ENCODE results near the gene IL1F10. TPM values are rescaled to one million over a fixed set of nuclear protein-coding genes. Genes with fewer than 3 reads are reported as not detected.

Gene IL1F10
- total and polyA plus RNA-seq, 2 of the 13 experiments (the other 11 are each of a cell fraction or from before 2014, with no cell fraction given): not detected

DNA sequence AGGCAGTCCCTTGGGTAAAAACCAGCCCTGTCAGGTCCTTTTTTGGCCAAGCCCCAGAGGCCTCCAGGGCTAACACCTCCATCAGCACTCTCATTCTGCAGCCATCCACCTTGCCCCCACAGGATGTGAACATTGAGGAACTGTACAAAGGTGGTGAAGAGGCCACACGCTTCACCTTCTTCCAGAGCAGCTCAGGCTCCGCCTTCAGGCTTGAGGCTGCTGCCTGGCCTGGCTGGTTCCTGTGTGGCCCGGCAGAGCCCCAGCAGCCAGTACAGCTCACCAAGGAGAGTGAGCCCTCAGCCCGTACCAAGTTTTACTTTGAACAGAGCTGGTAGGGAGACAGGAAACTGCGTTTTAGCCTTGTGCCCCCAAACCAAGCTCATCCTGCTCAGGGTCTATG is 7.3 kb downstream of the IL1F10 start (continued):
- no peak for TF ChIP-seq TBP (CRISPR knock-in tag; IDR thresholded peaks at IDR 0.05)
- TF ChIP-seq, protein P1, sequence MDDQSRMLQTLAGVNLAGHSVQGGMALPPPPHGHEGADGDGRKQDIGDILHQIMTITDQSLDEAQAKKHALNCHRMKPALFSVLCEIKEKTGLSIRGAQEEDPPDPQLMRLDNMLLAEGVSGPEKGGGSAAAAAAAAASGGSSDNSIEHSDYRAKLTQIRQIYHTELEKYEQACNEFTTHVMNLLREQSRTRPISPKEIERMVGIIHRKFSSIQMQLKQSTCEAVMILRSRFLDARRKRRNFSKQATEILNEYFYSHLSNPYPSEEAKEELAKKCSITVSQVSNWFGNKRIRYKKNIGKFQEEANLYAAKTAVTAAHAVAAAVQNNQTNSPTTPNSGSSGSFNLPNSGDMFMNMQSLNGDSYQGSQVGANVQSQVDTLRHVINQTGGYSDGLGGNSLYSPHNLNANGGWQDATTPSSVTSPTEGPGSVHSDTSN (CRISPR knock-in tag; IDR thresholded peaks at IDR 0.05; ENCODE audit: borderline replicate concordance): no peak
- no peak for TF ChIP-seq U2AF2 (IDR thresholded peaks at IDR 0.05; ENCODE audit: low read depth, low read length)
- TF ChIP-seq ZNF780A (CRISPR knock-in tag; IDR thresholded peaks at IDR 0.05): no peak

DNA sequence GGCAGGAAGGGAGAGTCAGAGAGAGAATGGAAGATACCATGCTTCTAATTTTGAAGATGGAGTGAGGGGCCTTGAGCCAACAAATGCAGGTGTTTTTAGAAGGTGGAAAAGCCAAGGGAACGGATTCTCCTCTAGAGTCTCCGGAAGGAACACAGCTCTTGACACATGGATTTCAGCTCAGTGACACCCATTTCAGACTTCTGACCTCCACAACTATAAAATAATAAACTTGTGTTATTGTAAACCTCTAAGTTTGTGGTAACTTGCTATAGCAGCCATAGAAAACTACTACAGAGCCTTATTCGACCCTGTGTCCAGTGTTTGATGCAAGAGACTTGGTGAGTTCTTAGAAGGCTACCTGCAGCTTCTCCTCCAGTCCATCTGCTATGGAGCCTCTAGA is 7.8 kb downstream of the IL1F10 start:
- intact Hi-C loops (cut with micrococcal nuclease; ENCODE audit: unreplicated experiment) (no loop called here), in situ Hi-C loops (cut with HindIII; ENCODE audit: extremely low pct_ligation_motif_present, low pct_unique_long_range_greater_than_20kb) (no loop called here)
- Histone ChIP-seq H3K27me3 (ENCODE audit: control insufficient read depth in 1 of 2, insufficient read depth in 2 of 2, low read length in 2 of 2) (peaks cover 2 to 17% of the 10 kb centered on the region in 2 experiments; a peak in 3 of 5 replicates), H3K36me3 (replicated peaks in 1 of 2; ENCODE audit: control insufficient read depth in 1 of 2, insufficient read depth in 2 of 2, low read length in 2 of 2) (no peaks in the 10 kb centered on the region), H3K4me2 (ENCODE audit: low read depth, low read length) (no peak overlapping the region), H3K4me1 (ENCODE audit: insufficient read depth, low read length) (peaks cover 10% of the 10 kb centered on the region; the same call in 1 of the 2 replicates), H3K9ac (ENCODE audit: insufficient read depth, low read depth, low read length) (no peak overlapping the region), H3K4me3 (replicated peaks in 1 of 3; ENCODE audit: insufficient read depth in 1 of 3, low read depth in 2 of 3, low read length in 3 of 3) (no peak overlapping the region), H2AFZ (ENCODE audit: low read length) (no peak overlapping the region), H4K20me1 (ENCODE audit: insufficient read depth, low read length) (no peaks in the 10 kb centered on the region), H3K27ac (ENCODE audit: extremely low read length, insufficient read depth, low read length) (no peak overlapping the region), H3K79me2 (ENCODE audit: insufficient read depth, low read length) (no peaks in the 10 kb centered on the region), H3K9me3 (ENCODE audit: low read length) (no peaks in the 10 kb centered on the region)
- no TSS peak for BruUV-seq (replicated peaks)
- POLR2A ChIA-PET: no interaction called here
- no peak for TF ChIP-seq ZNF274 (CRISPR knock-in tag; IDR thresholded peaks at IDR 0.05)
- TF ChIP-seq KDM5B (CRISPR knock-in tag; IDR thresholded peaks at IDR 0.05; ENCODE audit: borderline replicate concordance): no peak
- TF ChIP-seq ONECUT2 (CRISPR knock-in tag; IDR thresholded peaks at IDR 0.05): no peak
- no peak for TF ChIP-seq TEAD3 (CRISPR knock-in tag; optimal IDR thresholded peaks at IDR 0.05; ENCODE audit: borderline replicate concordance)
- TF ChIP-seq ZKSCAN1 (IDR thresholded peaks at IDR 0.05; ENCODE audit: low read length): no peak
- no peak for TF ChIP-seq ZNF816 (CRISPR knock-in tag; IDR thresholded peaks at IDR 0.05; ENCODE audit: borderline replicate concordance)
- TF ChIP-seq DPF2 (CRISPR knock-in tag; IDR thresholded peaks at IDR 0.05; ENCODE audit: borderline replicate concordance, low read depth): no peak
- no peak for TF ChIP-seq ISX (CRISPR knock-in tag; conservative IDR thresholded peaks at IDR 0.05)
- TF ChIP-seq SUZ12 (IDR thresholded peaks at IDR 0.05; ENCODE audit: low read depth, low read length): no peak
- TF ChIP-seq ZNF260 (CRISPR knock-in tag; IDR thresholded peaks at IDR 0.05; ENCODE audit: borderline replicate concordance, low read depth): no peak
- no peak for TF ChIP-seq CENPT (CRISPR knock-in tag; IDR thresholded peaks at IDR 0.05; ENCODE audit: low read depth)
- TF ChIP-seq JARID2 (CRISPR knock-in tag; IDR thresholded peaks at IDR 0.05; ENCODE audit: insufficient replicate concordance): no peak
- no peak for TF ChIP-seq TCF12 (IDR thresholded peaks at IDR 0.05)
- no peak for TF ChIP-seq TCF12 (CRISPR knock-in tag; IDR thresholded peaks at IDR 0.05)
- TF ChIP-seq, protein P2, sequence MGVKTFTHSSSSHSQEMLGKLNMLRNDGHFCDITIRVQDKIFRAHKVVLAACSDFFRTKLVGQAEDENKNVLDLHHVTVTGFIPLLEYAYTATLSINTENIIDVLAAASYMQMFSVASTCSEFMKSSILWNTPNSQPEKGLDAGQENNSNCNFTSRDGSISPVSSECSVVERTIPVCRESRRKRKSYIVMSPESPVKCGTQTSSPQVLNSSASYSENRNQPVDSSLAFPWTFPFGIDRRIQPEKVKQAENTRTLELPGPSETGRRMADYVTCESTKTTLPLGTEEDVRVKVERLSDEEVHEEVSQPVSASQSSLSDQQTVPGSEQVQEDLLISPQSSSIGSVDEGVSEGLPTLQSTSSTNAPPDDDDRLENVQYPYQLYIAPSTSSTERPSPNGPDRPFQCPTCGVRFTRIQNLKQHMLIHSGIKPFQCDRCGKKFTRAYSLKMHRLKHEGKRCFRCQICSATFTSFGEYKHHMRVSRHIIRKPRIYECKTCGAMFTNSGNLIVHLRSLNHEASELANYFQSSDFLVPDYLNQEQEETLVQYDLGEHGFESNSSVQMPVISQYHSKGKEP (CRISPR knock-in tag; IDR thresholded peaks at IDR 0.05): no peak
- TF ChIP-seq ZFAT (CRISPR knock-in tag; conservative IDR thresholded peaks at IDR 0.05): no peak
- TF ChIP-seq, protein P3, sequence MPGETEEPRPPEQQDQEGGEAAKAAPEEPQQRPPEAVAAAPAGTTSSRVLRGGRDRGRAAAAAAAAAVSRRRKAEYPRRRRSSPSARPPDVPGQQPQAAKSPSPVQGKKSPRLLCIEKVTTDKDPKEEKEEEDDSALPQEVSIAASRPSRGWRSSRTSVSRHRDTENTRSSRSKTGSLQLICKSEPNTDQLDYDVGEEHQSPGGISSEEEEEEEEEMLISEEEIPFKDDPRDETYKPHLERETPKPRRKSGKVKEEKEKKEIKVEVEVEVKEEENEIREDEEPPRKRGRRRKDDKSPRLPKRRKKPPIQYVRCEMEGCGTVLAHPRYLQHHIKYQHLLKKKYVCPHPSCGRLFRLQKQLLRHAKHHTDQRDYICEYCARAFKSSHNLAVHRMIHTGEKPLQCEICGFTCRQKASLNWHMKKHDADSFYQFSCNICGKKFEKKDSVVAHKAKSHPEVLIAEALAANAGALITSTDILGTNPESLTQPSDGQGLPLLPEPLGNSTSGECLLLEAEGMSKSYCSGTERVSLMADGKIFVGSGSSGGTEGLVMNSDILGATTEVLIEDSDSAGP (CRISPR knock-in tag; IDR thresholded peaks at IDR 0.05; ENCODE audit: borderline replicate concordance): no peak
- TF ChIP-seq ZNF619 (CRISPR knock-in tag; IDR thresholded peaks at IDR 0.05): no peak
- FAIRE-seq (no peak), DNase-seq (ENCODE audit: low spot score) (no peak), ATAC-seq (no peak)
- CTCF ChIA-PET (ENCODE audit: low intra/inter-chr PET ratio, low total read pairs): no interaction called here
- 12% methylated on average over 3 of the region's 3 CpGs for WGBS (ENCODE audit: low lambda C conversion rate)

Data from HepG2 (cell line).